Measurements from ENCODE around the gene CCDC8. TPM values are rescaled to one million over a fixed set of nuclear protein-coding genes. Genes with fewer than 3 reads are reported as not detected.

The CCDC8 gene, protein sequence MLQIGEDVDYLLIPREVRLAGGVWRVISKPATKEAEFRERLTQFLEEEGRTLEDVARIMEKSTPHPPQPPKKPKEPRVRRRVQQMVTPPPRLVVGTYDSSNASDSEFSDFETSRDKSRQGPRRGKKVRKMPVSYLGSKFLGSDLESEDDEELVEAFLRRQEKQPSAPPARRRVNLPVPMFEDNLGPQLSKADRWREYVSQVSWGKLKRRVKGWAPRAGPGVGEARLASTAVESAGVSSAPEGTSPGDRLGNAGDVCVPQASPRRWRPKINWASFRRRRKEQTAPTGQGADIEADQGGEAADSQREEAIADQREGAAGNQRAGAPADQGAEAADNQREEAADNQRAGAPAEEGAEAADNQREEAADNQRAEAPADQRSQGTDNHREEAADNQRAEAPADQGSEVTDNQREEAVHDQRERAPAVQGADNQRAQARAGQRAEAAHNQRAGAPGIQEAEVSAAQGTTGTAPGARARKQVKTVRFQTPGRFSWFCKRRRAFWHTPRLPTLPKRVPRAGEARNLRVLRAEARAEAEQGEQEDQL
- 39.6 and 44.3 TPM in 2 replicates for total RNA-seq (2014; rRNA removed; shearing (Covaris generic))

DNA sequence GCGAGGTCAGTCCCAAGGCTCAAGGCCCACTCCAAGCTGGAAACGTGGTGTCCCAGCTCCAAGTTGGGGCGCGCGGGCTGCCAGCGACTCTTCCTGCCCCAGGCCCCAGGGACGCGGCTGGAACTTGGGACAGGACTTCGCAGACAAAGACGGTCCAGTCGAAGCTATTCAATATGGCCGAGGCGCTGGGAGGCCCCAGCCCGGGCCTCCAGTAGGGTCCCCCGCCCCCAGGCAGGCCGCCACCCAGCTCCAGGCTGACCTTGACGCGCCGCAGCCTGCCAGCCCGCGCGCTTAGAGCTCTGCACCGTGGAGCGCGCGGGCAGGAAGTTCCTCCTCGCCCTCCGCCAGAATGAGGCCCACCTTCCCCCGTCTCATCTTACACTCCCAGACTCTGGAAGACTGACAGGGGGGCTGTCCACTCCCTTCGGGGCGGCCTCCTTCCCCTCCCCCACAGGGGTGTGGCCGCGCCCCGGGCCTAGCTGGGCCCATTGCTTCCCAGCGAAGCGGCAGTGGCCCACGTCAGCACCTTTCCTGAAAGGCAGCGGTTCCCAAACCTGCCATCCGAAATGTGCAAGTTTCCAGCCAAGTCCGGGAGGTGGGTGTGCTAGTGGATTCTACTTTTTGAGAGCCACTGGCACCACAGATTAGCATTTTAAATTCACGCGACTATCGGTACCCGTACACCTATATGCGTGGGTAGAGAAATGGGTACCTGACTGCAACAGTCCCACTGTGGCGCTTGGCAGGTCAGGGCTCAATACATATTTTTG is at the start of gene CCDC8:
Gene CCDC8 (minus strand): TSS at position 303 of the 770 bp plus-strand sequence. CDS start 754 bp downstream, outside the sequence.
- H3K27me3 ChIP-seq (ENCODE audit: control insufficient read depth, insufficient read depth, low read length): peaks cover 2% of the 10 kb centered on the region; the same call in 1 of the 2 replicates
- H3K36me3 ChIP-seq (replicated peaks; ENCODE audit: control insufficient read depth, insufficient read depth, low read length): peaks cover 4% of the 10 kb centered on the region
- DNase-seq: peak; percentile 98
- H3K4me3 ChIP-seq (ENCODE audit: insufficient read depth, low read depth, low read length): peak within 1 kb of the TSS; percentile 89

DNA sequence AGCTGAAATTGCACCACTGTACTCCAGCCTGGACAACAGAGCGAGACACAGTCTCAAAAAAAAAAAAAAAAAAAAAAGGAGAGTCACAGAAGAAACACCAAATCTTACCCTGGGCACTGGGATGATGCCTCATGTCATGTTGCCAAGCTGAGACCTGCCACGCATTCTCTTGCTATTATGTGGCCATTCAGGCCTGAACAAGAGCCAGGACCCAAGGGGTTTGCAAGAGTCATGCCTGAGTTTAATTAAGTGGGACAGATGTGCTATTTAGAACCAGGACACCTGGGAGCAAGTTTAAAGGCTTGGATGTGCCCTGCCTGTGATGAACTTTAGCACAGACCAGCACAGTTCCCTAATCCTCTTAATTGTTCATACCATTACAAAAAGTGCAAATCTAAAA is 48.2 kb upstream of the CCDC8 start:
- H3K4me3 ChIP-seq (ENCODE audit: insufficient read depth, low read depth, low read length): no peak overlapping the region
- DNase-seq: no peak
- H3K27me3 ChIP-seq (ENCODE audit: control insufficient read depth, insufficient read depth, low read length): no peaks in the 10 kb centered on the region
- no peaks in the 10 kb centered on the region for H3K36me3 ChIP-seq (replicated peaks; ENCODE audit: control insufficient read depth, insufficient read depth, low read length)

DNA sequence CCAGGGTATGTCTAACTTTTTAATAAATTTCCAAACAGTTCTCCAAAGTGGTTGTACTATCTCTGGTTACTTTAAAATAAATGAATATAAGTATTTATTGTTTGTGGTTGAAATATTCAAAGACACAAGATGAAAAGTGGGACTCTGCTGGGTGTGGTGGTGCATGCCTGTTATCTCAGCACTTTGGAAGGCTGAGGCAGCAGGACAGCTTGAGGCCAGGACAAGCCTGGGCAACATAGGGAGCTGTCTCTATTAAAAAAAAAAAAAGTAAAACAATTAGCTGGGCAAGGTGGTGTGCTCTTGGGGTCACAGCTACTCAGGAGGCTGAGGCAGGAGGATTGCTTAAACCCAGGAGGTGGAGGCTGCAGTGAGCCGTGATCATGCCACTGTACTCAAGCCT is 47.6 kb upstream of the CCDC8 start:
- H3K4me3 ChIP-seq (ENCODE audit: insufficient read depth, low read depth, low read length): no peak overlapping the region
- no peak for DNase-seq
- no peaks in the 10 kb centered on the region for H3K27me3 ChIP-seq (ENCODE audit: control insufficient read depth, insufficient read depth, low read length)
- no peaks in the 10 kb centered on the region for H3K36me3 ChIP-seq (replicated peaks; ENCODE audit: control insufficient read depth, insufficient read depth, low read length)

DNA sequence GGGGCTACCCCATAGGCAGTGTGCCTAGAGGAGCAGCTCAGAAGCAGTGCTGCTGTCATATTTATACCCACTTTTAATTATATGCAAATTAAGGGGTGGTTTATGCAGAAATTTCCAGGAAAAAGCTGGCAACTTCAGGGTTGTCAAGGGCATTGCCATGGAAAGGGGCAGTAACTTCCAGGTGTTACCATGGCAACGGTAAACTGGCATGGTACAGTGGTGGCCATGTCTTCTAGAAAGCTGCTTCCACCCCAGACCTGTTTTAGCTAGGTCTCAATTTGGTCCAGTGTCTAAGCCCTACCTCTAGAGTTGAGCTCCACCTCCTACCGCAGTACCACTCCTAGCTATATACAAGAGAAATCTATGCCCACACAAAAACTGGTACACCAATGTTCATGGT is 46.7 kb upstream of the CCDC8 start:
- no peaks in the 10 kb centered on the region for H3K36me3 ChIP-seq (replicated peaks; ENCODE audit: control insufficient read depth, insufficient read depth, low read length)

DNA sequence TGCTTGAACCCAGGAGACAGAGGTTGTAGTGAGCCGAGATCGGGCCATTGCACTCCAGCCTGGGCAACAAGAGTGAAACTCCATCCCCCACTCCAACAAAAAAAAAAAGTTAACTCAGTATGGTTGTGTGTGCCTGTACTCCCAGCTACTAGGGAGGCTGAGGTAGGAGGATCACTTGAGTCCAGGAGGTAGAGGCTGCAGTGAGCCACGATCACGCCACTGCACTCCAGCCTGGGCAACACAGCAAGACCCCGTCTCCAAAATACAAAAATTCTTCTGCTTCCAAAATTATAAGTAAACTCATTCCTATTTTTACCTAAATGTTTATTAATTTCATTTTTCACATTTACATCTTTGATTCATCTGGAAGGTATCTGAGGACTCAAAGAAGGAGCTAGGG is 43.6 kb upstream of the CCDC8 start:
- DNase-seq: no peak
- Histone ChIP-seq H3K27me3 (ENCODE audit: control insufficient read depth, insufficient read depth, low read length) (no peaks in the 10 kb centered on the region), H3K4me3 (ENCODE audit: insufficient read depth, low read depth, low read length) (no peak overlapping the region), H3K36me3 (replicated peaks; ENCODE audit: control insufficient read depth, insufficient read depth, low read length) (no peaks in the 10 kb centered on the region)

More for the DNA sequence above, 46.7 kb upstream of the CCDC8 start:
- no peak for DNase-seq
- Histone ChIP-seq H3K27me3 (ENCODE audit: control insufficient read depth, insufficient read depth, low read length) (no peaks in the 10 kb centered on the region), H3K4me3 (ENCODE audit: insufficient read depth, low read depth, low read length) (no peak overlapping the region)

DNA sequence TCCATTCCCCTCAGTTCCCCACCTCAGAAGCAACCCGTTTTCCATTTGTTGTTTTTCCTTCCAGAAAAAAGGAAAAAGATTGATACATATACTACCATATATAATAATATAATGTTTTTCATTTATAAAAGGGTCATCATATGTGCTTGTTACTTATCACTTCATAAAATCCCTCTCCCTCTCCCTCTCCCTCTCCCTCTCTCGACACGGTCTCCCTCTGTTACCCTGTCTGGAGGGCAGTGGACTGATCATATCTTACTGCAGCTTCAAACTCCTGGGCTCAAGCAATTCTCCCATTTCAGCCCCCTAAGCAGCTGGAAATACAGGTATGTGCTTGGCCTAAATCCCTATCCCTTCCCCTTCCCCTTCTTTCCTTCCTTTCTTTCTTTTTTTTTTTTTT is 40.9 kb upstream of the CCDC8 start:
- H3K36me3 ChIP-seq (replicated peaks; ENCODE audit: control insufficient read depth, insufficient read depth, low read length): no peaks in the 10 kb centered on the region
- no peak overlapping the region for H3K4me3 ChIP-seq (ENCODE audit: insufficient read depth, low read depth, low read length)
- DNase-seq: no peak
- H3K27me3 ChIP-seq (ENCODE audit: control insufficient read depth, insufficient read depth, low read length): no peaks in the 10 kb centered on the region

DNA sequence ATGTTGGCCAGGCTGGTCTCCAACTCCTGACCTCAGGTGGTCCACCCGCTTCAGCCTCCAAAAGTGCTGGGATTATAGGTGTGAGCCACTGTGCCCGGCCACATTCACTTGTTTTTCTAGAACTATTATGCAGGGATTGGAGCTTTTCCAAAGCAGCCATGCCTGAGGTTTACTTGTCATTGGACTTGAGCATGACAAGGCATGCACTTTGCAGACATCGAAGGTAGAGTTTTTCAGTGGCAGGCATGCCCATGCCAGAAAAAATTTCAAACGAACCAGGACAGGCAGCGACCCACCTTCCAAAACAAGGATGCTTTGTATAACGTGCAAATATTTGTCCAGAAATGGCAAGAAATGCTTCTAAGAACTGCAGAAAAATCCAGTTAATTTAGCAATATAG is 40.3 kb upstream of the CCDC8 start:
- Histone ChIP-seq H3K36me3 (replicated peaks; ENCODE audit: control insufficient read depth, insufficient read depth, low read length) (no peaks in the 10 kb centered on the region), H3K27me3 (ENCODE audit: control insufficient read depth, insufficient read depth, low read length) (no peaks in the 10 kb centered on the region), H3K4me3 (ENCODE audit: insufficient read depth, low read depth, low read length) (no peak overlapping the region)
- no peak for DNase-seq

DNA sequence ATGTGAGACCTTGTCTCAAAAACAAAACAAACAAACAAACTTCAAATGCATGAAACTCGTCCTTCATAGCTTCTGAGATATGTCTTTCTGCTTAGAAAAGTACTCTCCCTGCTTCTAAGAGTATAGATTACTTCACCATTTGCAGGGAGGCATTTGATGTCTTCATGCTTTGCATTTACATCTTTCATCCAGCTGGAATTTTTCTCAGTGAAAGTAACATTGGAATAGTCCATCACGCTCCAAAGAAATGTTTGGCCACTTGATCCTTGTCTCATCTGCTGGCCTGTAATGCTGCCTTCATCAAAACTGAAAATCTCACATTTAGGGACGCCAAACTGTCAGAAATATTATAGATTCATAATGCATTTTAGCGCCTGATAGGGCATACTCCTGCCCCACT is 38.8 kb upstream of the CCDC8 start:
- DNase-seq: no peak
- H3K4me3 ChIP-seq (ENCODE audit: insufficient read depth, low read depth, low read length): no peak overlapping the region
- no peaks in the 10 kb centered on the region for H3K36me3 ChIP-seq (replicated peaks; ENCODE audit: control insufficient read depth, insufficient read depth, low read length)
- H3K27me3 ChIP-seq (ENCODE audit: control insufficient read depth, insufficient read depth, low read length): no peaks in the 10 kb centered on the region

DNA sequence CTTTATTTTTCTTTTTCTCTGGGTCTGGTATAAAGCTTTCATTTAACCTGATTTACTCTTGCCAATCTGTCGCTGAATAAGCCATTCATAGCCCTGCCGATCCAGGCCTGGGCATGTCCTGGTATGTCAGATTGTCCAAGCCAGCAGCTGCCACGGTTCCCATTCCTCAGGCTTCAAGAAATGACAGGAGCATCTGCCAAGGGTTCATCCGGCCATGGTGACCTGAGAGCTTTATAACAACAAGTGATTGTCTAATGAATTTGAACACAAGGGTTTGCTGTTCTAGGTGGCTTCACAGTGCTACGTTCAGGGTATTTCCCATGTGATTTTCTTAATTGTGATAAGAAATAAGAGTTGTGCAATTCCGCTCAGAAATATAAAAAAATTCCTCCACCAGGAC is 38.0 kb upstream of the CCDC8 start:
- Histone ChIP-seq H3K4me3 (ENCODE audit: insufficient read depth, low read depth, low read length) (no peak overlapping the region), H3K27me3 (ENCODE audit: control insufficient read depth, insufficient read depth, low read length) (no peaks in the 10 kb centered on the region), H3K36me3 (replicated peaks; ENCODE audit: control insufficient read depth, insufficient read depth, low read length) (no peaks in the 10 kb centered on the region)
- DNase-seq: no peak

DNA sequence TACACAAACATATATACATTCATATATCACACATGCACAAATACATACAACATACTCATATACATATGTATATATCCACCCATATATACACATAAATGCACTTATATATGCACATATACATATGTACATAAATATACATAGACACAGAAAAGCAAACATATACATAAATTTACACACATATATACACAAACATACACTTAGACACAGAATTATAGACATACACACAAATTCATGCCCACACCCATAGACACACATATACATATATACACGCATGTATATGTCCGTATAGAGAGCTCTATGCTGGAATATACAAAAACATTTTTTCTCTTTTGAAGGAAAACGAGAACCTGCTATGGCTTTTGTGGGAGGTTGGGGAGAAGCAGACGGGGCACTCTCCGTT is 37.4 kb upstream of the CCDC8 start:
- Histone ChIP-seq H3K27me3 (ENCODE audit: control insufficient read depth, insufficient read depth, low read length) (no peaks in the 10 kb centered on the region), H3K4me3 (ENCODE audit: insufficient read depth, low read depth, low read length) (no peak overlapping the region), H3K36me3 (replicated peaks; ENCODE audit: control insufficient read depth, insufficient read depth, low read length) (no peaks in the 10 kb centered on the region)
- DNase-seq: no peak

DNA sequence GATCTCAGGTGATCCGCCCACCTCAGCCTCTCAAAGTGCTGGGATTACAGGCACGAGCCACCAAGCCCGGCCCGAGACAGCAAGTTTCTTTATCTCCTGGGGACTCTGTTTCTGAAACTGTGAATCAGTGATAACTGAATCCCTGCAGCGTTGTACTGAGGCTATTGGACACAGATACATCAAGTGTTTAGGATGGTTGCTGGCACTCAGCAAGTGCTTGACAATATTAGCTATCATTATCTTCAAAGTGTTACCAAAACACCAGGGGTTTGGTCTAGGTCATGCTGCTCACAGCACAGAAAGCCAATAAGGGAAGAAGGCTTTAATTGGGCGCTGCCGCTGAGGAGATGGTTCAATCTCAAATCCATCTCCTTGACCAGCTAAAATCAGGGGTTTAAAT is 35.9 kb upstream of the CCDC8 start:
- Histone ChIP-seq H3K4me3 (ENCODE audit: insufficient read depth, low read depth, low read length) (no peak overlapping the region), H3K27me3 (ENCODE audit: control insufficient read depth, insufficient read depth, low read length) (no peaks in the 10 kb centered on the region), H3K36me3 (replicated peaks; ENCODE audit: control insufficient read depth, insufficient read depth, low read length) (no peaks in the 10 kb centered on the region)
- DNase-seq: no peak

DNA sequence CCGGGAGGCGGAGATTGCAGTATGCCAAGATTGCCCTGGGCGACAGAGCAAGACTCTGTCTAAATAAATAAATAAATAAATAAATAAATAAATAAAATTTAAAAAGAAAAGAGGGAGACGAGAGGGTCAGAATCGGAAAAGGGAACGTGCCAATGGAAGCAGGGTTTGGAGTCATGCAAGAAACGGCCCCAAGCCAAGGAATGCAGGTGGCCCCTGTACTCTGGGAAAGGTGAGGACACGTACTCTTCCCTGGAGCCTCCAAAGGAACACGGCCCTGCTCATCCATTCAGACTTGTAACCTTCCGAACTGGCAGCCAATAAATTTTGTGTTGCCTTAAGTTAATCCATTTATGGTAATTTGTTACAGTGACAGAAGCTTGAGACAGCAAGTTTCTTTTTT is 35.2 kb upstream of the CCDC8 start:
- no peaks in the 10 kb centered on the region for H3K36me3 ChIP-seq (replicated peaks; ENCODE audit: control insufficient read depth, insufficient read depth, low read length)

DNA sequence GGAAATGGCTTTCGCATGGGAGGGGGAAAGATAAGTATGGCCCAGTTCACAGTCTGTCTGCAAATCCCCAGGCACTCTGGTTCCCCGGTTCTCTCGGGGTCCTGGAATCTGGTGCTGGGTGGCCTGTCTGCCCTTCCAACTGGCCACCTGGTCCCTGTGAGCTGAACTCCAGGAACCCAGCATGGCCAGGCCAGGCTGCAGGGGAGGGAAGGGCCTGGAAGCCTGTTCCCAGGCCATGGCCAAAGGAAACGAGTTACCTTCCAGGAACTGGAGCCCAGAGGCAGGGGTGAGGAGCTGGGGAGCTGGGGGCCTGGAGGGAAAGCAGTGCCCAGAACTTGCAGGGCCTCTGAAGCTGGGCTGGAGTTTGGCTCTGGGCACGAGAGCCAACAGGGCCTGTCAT is 34.5 kb upstream of the CCDC8 start:
- DNase-seq: no peak
- H3K36me3 ChIP-seq (replicated peaks; ENCODE audit: control insufficient read depth, insufficient read depth, low read length): no peaks in the 10 kb centered on the region
- H3K4me3 ChIP-seq (ENCODE audit: insufficient read depth, low read depth, low read length): no peak overlapping the region
- no peaks in the 10 kb centered on the region for H3K27me3 ChIP-seq (ENCODE audit: control insufficient read depth, insufficient read depth, low read length)

More for the DNA sequence above, 35.2 kb upstream of the CCDC8 start:
- H3K27me3 ChIP-seq (ENCODE audit: control insufficient read depth, insufficient read depth, low read length): no peaks in the 10 kb centered on the region
- no peak overlapping the region for H3K4me3 ChIP-seq (ENCODE audit: insufficient read depth, low read depth, low read length)
- DNase-seq: no peak

DNA sequence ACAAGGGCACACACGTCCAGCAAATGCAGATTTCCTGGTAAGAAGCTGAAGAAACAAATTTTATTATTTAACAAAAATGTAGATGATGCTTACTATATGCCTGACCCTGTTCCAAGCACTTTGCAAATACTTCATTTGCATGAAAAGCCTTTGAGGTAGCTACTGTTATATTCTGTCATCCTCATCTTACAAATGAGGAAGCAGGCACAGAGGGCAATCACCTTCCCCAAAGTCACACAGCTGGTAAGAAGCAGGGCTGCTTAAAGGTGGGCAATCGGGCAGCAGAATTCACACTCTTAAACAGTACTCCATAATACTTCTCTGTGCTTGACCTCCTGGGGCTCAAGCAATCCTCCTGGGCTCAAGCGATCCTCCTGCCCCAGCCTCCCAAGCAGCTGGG is 33.6 kb upstream of the CCDC8 start:
- DNase-seq: no peak
- no peak overlapping the region for H3K4me3 ChIP-seq (ENCODE audit: insufficient read depth, low read depth, low read length)

DNA sequence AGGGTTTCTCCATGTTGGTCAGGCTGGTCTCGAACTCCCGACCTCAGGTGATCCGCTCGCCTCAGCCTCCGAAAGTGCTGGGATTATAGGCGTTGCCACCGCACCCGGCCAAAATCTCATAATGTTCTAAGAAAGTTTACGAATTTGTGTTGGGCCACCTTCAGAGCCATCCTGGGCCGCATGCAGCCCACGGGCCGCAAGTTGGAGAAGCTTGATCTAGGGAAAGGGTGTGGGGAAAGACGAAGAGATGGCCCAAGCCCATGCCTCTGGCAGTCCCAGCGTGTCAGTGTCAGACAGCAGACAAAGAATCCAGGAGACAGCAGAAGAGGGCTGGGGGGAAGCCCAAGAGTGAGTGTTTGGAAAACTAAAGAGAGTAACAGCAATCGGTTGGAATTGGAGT is 32.7 kb upstream of the CCDC8 start:
- no peak for DNase-seq
- H3K27me3 ChIP-seq (ENCODE audit: control insufficient read depth, insufficient read depth, low read length): no peaks in the 10 kb centered on the region
- no peaks in the 10 kb centered on the region for H3K36me3 ChIP-seq (replicated peaks; ENCODE audit: control insufficient read depth, insufficient read depth, low read length)
- H3K4me3 ChIP-seq (ENCODE audit: insufficient read depth, low read depth, low read length): no peak overlapping the region

More for the DNA sequence above, 33.6 kb upstream of the CCDC8 start:
- H3K36me3 ChIP-seq (replicated peaks; ENCODE audit: control insufficient read depth, insufficient read depth, low read length): no peaks in the 10 kb centered on the region
- no peaks in the 10 kb centered on the region for H3K27me3 ChIP-seq (ENCODE audit: control insufficient read depth, insufficient read depth, low read length)
